ENCODE data around the gene TNFRSF1B.

Gene TNFRSF1B

DNA sequence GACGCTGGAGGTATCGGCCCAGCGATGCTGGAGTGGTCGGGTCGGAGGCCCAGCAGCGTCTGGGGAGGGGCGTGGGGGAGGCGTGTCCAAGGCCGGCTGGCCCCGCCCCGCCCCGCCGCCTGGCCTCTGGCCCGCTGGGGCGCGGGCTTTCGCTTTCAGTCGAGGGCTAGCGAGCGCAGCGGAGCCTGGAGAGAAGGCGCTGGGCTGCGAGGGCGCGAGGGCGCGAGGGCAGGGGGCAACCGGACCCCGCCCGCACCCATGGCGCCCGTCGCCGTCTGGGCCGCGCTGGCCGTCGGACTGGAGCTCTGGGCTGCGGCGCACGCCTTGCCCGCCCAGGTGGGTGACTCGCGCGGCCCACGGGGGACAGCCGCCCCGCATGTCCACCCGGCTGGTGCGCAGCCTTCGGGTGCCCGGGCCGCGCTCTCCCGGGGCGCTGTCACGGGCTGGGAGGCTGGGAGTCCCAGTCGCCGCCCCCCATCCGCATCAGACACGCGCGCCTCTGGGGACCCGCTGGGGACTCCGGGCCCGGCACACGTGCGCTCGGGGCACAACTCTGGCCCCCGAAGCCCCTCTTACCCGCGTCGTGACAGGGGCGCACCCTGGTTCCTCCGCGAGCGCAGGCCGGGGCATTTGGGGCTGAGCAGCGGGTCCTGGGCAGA is at the start of gene TNFRSF1B:
TSS of gene TNFRSF1B (plus strand) at position 158 of the 659 bp plus-strand sequence. CDS start at position 259, 101 bp downstream.
- DNase-seq (ENCODE audit: low spot score) = peak; percentile 19

DNA sequence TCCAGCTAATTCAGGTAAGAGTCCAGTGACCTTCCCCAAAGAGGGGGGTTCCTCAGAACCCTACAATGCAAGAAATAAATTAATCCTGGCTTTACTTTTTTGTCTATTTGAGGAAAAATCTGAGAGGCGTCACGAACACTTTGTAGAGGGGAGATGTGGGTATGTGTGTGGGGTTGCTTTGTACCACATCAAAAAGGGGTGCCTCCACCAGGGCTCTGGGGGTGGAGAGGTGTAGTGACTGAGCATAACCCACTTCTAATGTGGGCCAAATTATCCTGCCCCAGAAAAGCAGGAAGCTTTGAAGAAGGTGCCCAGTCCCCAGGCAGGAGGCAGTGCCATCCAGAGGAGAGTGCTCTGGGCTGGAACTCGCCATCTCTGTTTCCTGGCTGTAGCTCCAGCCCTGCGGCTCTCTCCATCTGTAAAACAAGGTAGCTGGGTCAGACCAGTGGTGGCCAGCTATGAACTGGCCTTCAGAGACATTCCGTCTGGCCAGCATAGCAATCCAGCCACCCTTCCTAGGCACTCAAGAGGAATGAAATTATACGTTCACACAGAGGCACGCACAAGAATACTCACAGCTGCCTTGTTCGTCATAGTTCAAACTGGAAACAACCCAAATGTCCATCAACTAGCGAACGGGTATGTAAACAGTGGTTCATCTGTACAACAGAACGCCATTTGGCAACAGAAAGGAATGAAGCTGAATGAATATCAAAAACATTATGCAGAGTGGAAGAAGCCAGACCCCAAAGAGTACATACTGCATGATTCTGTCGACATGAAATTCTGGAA is 45.4 kb upstream of the TNFRSF1B start:
- DNase-seq (ENCODE audit: low spot score) = no peak

DNA sequence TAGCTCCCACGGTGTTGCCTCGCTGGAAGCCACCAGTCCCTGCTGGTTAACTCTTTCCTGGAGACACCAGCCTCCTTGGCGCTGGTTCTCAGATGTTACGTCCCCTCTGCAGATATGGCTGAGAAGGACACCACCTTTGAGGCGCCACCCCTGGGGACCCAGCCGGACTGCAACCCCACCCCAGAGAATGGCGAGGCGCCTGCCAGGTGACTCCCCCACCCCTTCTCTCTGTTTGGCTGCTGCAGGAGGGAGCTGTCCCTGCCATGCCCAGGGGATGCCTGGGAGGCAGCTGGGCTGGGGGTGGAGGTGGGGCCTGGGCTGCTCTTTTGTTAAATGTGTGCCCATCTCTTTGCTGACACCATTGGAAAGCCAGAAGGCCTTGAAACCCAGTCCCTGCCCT is 43.6 kb upstream of the TNFRSF1B start:
- no peak for DNase-seq (ENCODE audit: low spot score)

DNA sequence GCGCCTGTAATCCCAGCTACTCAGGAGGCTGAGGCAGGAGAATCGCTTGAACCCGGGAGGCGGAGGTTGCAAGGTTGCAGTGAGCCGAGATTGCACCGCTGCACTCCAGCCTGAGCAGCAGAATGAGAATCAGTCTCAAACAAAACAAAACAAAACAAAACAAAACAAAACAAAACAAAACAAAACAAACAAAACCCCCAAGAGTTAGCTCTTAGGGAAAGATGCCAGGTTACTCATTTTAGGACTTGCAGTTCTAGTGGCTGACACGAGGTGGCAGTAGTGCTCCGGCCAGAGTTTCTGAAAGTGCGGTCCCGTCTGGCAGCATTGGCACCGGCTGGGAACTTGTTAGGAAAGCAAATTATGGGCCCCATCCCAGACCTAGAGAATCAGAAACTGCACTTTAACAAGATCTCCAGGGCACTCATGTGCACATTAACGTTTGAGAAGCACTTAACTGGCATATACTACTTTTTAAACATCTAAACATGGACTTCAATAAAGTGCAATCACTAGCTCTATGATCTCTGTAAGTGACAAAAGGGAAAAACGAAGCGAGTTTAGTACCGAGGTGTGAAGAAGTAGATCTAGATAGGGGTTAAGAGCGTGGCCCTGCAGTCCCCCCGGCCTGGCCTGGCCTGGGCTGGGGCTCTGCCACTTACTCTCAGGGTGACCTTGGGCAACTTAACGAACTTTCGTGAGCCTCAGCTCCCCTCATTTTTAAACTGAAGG is 41.9 kb upstream of the TNFRSF1B start:
- DNase-seq (ENCODE audit: low spot score) = peak; percentile 61

DNA sequence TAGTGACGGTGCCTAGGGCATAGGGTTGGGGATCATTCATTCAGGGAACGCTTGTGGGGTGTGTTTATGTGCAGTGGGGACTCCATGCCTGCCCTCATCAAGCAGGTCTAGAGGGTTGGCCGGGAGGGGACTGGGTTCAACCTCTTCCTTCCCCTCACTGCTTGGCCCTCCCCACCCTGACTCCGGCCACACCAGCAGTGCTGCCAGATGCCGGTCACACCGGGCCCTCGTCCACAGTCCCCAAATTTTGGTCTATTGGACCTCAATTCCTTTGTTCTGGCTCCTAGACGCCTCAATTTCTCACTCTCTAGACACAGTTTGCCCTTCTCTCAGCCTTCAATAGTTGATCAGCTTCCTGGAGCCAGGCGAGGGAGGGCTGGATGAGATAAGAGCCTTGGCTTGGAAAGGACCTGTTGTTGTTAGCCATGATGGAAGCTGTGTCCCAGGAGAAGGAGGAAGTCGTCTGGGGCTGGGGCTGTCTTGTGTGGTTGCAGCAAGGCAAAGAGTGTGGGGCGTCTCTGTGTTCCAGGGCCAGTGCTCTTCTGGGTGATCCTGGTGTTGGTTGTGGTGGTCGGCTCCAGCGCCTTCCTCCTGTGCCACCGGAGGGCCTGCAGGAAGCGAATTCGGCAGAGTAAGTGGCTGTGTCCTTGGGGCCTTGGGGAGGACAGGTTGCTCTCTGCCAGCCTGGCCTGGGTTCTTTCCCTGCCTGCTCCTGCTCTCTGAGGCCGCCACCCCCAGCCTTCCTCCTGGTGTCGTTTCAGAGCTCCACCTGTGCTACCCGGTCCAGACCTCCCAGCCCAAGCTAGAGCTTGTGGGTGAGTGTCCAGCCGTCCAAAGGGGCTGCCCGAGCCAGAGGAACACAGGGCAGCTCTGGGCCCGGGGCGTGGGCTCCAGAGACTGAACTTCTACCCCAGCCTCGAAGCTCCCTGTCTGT is 41.1 kb upstream of the TNFRSF1B start:
- no peak for DNase-seq (ENCODE audit: low spot score)

DNA sequence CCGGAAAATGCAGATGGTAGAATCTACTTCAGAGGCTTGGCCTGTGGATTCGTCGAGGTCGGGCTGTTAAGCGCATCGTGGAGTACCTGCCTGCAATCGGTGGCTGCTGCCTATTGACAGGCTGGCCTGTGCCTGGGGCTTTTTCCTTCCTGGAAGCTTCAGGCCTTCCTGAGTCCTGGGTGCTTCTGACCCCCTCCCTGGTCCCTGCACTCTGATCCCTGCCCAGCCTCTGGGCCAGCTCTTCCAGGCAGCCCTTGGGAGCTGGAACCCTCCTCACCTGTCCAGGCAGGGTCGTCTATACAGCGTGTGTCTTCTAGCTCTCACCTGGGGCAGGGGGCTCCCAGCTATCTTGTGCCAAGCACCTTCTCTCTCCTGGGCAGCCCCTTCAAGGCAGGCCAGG is 40.0 kb upstream of the TNFRSF1B start:
- DNase-seq (ENCODE audit: low spot score) = no peak

DNA sequence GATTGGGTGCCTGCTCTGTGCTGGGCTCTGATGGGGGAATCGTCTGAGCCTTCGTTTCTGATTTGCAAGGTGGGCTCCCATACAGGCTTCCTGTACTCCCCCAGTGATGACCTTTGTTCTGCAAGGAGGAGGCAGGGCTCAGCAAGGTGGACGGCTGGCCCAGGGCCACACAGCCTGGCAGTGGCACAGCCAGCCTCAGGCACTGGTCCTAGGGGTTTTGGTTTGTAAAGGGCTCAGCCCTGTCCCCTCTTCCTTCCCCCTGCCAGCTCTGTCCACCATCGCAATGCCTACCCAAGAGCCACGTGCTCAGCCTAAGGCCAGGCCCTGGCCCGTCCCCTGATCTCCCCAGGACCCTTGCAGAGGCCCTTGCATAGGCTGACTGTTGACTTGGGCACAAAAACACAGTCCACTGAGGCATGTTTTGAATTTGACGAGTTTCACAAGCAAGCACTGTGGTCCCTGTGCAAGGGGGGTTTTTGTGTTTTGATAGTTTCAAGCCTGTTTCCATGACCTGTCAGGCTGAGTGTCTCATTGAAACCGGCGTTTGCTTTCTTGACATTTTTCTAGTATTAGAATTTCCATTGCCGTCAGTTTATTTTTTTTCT is 39.5 kb upstream of the TNFRSF1B start:
- no peak for DNase-seq (ENCODE audit: low spot score)

DNA sequence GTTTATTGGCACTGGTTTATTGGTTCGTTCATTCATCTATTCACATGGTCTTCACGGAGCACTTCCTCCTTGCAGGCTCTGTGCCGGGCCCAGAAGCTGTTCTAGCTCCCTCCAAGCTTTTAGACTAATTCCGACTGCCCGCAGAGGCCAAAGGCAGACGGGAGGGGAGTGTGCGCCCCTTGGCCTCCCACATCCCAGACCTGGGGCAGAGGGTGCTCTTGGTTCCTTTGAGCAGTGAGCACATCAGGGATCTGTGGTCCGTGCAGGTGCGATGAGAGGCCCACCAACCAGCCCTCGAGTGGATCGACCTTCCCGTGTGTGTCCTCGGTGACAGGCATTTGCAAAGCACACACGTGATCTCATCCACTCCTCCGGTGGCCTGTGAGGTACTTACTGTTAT is 38.7 kb upstream of the TNFRSF1B start:
- no peak for DNase-seq (ENCODE audit: low spot score)

DNA sequence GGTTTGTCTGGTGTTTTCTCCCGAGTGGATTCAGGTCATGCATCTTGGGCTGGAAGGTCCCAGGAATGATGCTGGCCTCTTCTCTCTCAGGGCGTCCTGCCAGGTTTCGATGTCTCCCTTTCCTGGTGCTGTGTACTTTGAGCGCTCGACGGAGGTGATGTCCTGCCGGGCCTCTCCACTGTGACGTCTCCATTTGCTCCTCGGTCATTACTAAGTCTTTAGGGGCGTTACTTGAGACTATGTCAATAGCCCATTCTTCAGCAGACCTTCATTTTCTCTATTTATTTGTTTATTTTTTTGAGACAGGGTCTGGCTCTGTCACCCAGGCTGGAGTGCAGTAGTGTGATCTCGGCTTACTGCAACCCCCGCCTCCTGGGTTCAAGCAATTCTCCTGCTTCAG is 37.2 kb upstream of the TNFRSF1B start:
- no peak for DNase-seq (ENCODE audit: low spot score)

DNA sequence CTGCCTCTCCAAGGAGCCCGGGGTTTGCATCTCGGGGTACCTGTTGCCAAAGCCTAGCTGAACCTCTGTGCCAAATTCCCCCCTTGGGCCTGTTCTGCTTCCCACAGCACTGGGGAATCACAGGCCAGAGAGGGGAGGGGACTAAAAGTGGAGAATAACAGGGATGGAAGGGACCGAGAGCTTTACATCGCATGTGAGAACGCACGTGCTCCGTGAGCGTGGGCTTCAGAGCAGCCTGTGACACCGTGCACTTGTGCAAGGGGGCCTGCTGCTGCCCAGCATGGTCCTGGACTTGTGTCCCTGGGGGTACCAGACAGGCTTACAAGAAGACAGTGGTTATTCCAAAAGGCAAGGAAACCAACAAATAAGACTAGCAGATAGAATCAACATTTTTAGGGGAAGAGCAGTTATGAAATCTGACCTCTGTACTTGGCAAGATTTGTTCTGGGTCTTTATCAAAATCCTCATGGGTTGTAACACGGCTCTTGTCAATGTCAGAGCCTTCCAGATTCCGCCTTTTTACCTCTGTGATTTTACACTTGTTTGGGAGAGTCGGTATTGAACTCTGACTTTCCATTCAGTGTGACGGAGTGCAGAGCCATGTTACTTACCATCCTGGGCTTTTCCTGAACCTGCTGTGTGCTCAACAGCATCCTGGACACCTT is 36.2 kb upstream of the TNFRSF1B start:
- no peak for DNase-seq (ENCODE audit: low spot score)

DNA sequence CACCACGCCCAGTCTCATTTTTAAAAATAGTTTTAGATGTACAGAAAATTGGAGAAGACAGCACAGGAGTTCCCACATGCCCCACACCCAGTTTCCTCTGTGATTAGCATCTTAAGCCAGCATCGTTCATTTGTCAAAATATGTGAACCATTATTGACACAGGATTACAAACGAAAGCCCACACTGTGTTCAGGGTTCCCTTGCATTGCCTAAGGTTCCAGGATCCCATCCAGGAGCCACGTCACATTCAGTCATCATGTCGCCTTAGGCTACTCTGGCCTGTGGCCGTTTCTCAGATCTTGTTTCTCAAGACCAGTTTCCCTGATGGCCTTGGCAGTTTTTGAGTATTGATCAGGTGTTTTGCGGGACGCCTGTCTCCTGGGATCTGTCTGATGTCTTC is 34.7 kb upstream of the TNFRSF1B start:
- no peak for DNase-seq (ENCODE audit: low spot score)

DNA sequence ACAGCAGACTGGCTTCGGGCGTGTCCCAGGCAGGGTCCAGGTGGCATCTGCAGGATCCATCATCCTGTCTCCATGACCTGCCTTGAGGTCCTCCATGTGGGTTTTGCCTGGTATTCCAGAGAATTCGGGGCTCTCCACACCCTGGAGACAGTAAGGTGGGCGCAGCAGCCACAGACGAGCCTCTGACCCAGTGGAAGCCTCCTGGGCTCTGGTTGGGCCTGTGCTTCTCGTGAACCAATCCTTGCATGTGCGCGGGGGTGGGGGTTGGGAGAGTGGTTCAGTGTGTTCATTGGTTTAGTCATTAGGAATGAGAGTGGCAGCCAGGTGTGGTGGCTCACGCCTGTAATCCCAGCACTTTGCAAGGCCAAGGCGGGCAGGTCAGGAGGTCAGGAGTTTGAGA is 32.1 kb upstream of the TNFRSF1B start:
- no peak for DNase-seq (ENCODE audit: low spot score)

DNA sequence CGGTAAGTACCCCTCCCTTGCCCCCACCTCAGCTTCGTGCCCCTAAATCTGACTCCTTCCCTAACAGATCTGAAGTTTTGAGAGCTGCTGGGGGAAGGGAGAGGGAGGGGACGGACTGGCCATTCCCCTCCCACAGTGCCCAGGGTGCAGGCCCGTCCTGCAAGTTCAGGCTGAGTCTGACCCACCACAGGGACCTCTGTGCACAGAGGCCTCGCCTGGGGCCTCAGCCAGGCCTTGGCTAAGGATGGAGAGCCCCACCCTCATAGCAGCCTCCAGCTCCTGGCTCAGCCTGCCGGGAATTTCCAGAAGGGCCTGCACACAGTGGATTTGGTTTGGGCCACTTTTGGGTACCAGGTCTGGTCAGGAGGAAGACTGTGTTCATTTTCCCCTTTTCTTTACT is 31.2 kb upstream of the TNFRSF1B start:
- DNase-seq (ENCODE audit: low spot score) = no peak

DNA sequence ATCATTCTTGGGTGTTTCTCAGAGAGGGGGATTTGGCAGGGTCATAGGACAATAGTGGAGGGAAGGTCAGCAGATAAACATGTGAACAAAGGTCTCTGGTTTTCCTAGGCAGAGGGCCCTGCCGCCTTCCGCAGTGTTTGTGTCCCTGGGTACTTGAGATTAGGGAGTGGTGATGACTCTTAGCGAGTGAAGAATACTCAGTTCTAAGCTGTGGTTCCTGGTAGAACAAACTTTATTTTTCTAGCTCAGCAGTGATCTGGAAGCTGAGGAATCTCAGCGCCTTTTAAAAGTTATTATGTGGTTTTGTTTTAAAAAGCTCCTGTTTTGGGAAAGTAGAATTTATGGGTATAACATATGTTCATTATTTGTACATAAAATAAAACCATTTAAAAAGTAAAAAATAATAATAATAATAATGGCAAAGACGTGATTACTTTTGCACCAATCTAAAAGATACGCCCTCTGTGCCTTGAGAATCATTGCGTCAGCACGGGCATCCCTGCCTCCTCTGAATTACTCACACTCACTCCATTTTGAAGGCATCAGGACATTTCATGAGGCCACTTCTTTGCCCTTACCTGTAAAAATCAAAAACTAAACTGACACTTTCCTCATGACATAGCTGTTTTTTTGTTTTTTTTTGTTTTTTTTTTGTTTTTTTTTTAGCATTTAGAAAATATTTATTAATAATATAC is 29.7 kb upstream of the TNFRSF1B start:
- DNase-seq (ENCODE audit: low spot score) = no peak

DNA sequence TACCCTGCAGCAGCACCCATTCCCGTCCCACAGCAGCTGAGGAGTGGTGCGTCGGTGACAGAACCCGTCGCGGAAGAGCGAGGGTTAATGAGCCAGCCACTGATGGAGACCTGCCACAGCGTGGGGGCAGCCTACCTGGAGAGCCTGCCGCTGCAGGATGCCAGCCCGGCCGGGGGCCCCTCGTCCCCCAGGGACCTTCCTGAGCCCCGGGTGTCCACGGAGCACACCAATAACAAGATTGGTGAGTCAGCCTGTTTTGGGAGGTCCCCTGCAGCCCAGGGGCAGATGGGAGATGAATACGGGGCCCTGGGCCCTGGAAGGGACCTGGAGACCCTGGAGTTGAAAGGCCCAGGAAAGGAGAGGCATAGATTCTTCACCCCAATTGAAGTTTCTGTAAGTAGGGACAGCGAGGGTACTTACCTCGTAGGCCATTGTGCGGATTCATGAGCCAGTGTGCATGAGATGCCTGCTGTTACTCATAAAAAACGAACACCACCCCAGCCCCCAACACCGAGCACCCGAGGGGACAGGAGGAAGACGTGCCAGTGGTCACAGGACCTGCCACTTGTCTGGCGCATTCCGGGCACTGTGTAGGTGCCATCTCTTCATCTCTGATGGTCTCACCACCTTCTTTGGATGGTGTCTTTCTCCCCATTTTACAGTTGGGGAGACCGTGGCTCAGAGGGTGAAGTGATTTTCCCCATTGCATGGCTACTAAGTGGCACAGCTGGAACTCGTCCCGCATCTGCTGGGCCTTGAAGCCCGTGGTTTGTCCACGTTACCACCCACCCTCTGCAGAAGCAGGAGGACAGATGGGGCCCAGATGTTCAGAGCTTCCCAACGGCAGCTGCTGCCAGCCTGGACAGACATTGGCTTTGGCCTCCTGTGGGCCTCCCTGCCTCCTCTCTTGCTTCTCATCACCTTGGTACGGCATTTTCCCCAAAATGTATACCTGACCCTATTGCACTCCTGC is 28.3 kb upstream of the TNFRSF1B start:
- DNase-seq (ENCODE audit: low spot score) = no peak

DNA sequence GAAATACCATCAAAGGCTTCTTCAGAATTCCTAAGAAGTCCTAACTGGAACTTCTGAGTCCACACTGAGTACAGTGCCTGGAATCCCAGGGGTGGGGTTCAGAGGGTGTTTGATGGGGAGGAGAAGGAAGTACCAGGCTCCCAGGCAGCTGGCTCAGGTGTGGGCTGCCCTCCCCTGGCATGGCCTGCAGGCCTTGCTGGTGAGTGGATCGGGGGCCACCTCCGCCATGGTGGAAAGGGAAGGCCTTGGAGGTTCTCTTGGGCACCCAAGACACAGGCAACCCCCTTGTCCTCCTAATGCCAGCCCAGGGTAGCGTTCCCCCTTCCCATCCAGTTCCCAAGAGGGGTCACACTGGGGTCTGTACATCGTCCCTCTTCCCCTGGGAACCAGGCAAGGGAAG is 26.8 kb upstream of the TNFRSF1B start:
- no peak for DNase-seq (ENCODE audit: low spot score)

DNA sequence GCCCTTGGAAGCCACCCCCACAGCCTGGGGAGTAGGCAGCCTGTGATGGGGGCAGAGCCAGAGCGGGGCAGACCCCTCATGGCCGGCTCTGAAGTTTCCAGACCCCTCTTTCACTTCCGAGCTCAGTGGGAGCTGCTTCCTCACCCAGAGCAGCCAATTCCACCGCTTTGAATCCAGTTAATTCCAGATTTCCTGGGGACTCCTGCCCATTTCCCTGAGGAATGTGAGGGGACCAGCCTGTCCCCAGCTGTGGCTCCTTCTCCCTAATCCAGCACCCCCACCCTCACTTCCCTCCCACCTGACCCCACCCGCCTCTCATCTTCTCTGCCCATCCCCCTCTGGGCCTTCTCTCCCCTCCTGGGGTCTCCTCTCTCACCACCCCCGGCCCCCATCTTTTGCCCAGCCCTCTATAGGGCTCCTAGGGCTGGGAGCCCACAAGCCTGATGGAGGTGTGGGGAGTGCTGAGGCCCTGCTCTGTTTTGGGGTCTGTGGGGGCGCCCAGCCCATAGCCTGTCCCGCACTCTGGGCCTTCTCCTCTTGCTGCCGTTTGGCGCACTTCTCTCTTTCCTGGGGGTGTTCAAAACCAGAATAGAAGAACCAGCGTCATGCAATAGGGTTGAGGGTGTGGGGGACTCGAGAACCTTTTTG is 26.2 kb upstream of the TNFRSF1B start:
- no peak for DNase-seq (ENCODE audit: low spot score)

DNA sequence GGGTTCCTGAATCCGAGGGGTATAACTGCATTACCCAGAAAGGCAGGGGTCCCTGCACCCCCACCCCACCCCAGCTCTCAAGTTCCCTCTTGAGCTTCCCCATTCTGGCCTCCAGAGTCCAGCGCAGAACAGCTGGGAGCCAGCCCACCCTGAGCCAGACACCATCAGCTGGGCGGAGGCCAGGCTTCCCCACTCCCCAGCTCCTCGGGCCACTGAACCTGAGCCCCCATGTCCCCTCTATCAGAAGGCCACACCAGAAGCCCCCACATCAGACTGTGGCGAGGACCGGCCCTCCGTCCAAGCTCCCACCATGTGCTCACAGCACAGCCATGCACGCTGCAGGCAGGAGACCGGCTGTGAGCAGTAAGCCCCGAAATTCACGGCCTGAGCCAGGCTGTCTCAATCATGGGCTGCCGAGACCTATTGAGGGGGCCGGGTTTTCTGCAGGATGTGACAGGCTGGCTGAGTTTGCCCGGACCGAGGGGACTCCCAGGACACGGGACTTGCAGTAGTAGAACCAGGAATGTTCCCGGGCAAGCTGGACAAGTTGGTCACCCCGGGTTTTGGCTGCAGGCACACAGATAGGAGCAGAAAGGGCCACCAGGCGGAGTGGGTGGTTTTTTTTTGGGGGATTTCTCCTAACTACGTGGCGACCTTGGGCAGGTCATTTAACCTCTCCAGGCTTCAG is 25.5 kb upstream of the TNFRSF1B start:
- no peak for DNase-seq (ENCODE audit: low spot score)
